ENCODE measurements around the gene OSBPL7.

DNA sequence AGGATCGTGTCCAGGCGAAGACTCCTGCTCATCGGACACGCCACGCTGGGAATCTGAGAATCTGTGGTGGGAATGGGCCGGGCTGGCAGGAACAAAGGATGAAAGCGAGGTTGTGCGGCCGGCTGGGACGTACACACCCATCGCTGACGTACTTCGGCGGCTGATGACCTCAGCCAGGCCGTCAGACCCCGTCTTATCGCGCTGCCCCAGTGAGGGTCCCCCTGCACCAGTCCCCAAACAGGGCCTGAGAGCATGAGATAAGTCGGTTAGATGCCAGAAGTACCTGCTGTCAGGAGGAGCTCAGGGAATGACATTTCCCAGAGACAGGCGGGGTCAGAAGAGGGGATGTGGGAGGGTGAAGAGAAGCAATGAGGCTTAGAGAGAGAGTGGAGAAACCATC lies 45.3 kb upstream of the OSBPL7 start:
- TF ChIP-seq, protein P1, sequence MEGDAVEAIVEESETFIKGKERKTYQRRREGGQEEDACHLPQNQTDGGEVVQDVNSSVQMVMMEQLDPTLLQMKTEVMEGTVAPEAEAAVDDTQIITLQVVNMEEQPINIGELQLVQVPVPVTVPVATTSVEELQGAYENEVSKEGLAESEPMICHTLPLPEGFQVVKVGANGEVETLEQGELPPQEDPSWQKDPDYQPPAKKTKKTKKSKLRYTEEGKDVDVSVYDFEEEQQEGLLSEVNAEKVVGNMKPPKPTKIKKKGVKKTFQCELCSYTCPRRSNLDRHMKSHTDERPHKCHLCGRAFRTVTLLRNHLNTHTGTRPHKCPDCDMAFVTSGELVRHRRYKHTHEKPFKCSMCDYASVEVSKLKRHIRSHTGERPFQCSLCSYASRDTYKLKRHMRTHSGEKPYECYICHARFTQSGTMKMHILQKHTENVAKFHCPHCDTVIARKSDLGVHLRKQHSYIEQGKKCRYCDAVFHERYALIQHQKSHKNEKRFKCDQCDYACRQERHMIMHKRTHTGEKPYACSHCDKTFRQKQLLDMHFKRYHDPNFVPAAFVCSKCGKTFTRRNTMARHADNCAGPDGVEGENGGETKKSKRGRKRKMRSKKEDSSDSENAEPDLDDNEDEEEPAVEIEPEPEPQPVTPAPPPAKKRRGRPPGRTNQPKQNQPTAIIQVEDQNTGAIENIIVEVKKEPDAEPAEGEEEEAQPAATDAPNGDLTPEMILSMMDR (IDR thresholded peaks at IDR 0.05; ENCODE audit: low read length) = no peak
- TF ChIP-seq EZH2 (IDR thresholded peaks at IDR 0.05; ENCODE audit: borderline replicate concordance, low read length) = no peak

Measured in OCI-LY1 (cell line).